B cell (primary cell): ENCODE data around the gene CSN3. TPM values are rescaled to one million over a fixed set of nuclear protein-coding genes. Genes with fewer than 3 reads are reported as not detected.

Experiments
- ATAC-seq: fragments of 200-7000 bp; cut with Tn5 transposase; one replicate; pipeline ENCODE4 v1.10.0; 2021; ENCODE audit warnings: low read depth, mild to moderate bottlenecking, moderate number of reproducible peaks, moderate library complexity
- CTCF ChIA-PET: fragments of 350-600 bp; sonication (Branson Sonifier 250); formaldehyde crosslinking; loops from one replicate; lab custom pipeline; 2021; ENCODE audit warnings: antibody characterized with exemption, inconsistent platforms; lab: Charles Lee
- POLR2A ChIA-PET: fragments of 350-600 bp; sonication (Branson Sonifier 250); formaldehyde crosslinking; loops from one replicate; lab custom pipeline; 2021; ENCODE audit warnings: antibody characterized with exemption; lab: Charles Lee
- DNase-seq: peaks from one replicate; pipeline ENCODE4 v3.0.0; 2013
- H2AFZ ChIP-seq: 2 replicates; pipeline ENCODE4 v1.6.1; 2012; ENCODE audit warnings: mild to moderate bottlenecking, low read depth, low read length; ENCODE audit not compliant: insufficient read depth, poor library complexity, severe bottlenecking
- H3K27ac ChIP-seq, 2 donors: 1 replicate in 1 of 2; 2 replicates in 1 of 2; pipeline ENCODE4 v1.5.1; 2012 to 2013; ENCODE audit warnings: low read length in 2 of 2, mild to moderate bottlenecking in 2 of 2, moderate library complexity in 1 of 2
- H3K27me3 ChIP-seq, 4 experiments: fragments of 200-600 bp in 1 of 4; sonication (generic) in 1 of 4; replicated peaks in 1 of 4; 1 replicate in 2 of 4; 2 replicates in 2 of 4; pipeline versions ENCODE4 v1.6.1 to v1.7.0; 2013 to 2016; ENCODE audit warnings: low read length in 3 of 4, mild to moderate bottlenecking in 2 of 4, mixed read lengths in 1 of 4, moderate library complexity in 1 of 4; ENCODE audit not compliant: insufficient read depth in 4 of 4, control insufficient read depth in 3 of 4; ENCODE audit errors: control extremely low read depth in 1 of 4
- H3K36me3 ChIP-seq, 2 experiments: replicated peaks in 1 of 2; 1 replicate in 1 of 2; 2 replicates in 1 of 2; pipeline versions ENCODE4 v1.6.1 to v1.7.1; 2013; ENCODE audit warnings: low read length in 1 of 2; ENCODE audit not compliant: insufficient read depth in 2 of 2, control insufficient read depth in 1 of 2; ENCODE audit errors: control extremely low read depth in 1 of 2, extremely low read depth in 1 of 2
- H3K4me1 ChIP-seq, 2 donors: fragments of 200-600 bp in 1 of 2; sonication (generic) in 1 of 2; 1 replicate in 1 of 2; 2 replicates in 1 of 2; pipeline versions ENCODE4 v1.5.1 to v1.6.1; 2013 to 2017; ENCODE audit warnings: low read length in 2 of 2; ENCODE audit not compliant: control insufficient read depth in 2 of 2, insufficient read depth in 2 of 2
- H3K4me2 ChIP-seq: replicated peaks from 2 replicates; pipeline ENCODE3; 2012; ENCODE audit warnings: mild to moderate bottlenecking, low read depth, low read length; ENCODE audit not compliant: poor library complexity, severe bottlenecking
- H3K4me3 ChIP-seq, 5 experiments: fragments of 200-600 bp in 1 of 5; sonication (generic) in 1 of 5; 1 replicate in 3 of 5; 2 replicates in 2 of 5; pipeline versions ENCODE4 v1.5.1 to v1.7.0; 2011 to 2016; ENCODE audit warnings: low read length in 4 of 5, mild to moderate bottlenecking in 4 of 5, low read depth in 2 of 5, control low read depth in 1 of 5, moderate library complexity in 1 of 5; ENCODE audit not compliant: insufficient read depth in 1 of 5; ENCODE audit errors: control extremely low read depth in 1 of 5, extremely low read depth in 1 of 5
- H3K79me2 ChIP-seq: fragments of 200-600 bp; sonication (generic); one replicate; pipeline ENCODE4 v1.6.0; 2016; ENCODE audit warnings: low read length; ENCODE audit not compliant: control insufficient read depth, insufficient read depth
- H3K9ac ChIP-seq: fragments of 200-600 bp; sonication (generic); 2 replicates; pipeline ENCODE4 v1.6.1; 2017; ENCODE audit warnings: mild to moderate bottlenecking, low read length, moderate library complexity
- H3K9me3 ChIP-seq, 3 donors: one replicate each; pipeline versions ENCODE4 v1.6.1 to v1.7.1; 2013; ENCODE audit warnings: low read length in 2 of 3; ENCODE audit not compliant: control insufficient read depth in 2 of 3, insufficient read depth in 1 of 3; ENCODE audit errors: control extremely low read depth in 1 of 3
- H4K20me1 ChIP-seq: 2 replicates; pipeline ENCODE4 v1.6.0; 2012; ENCODE audit warnings: mild to moderate bottlenecking, low read length; ENCODE audit not compliant: insufficient read depth, control insufficient read depth, poor library complexity, severe bottlenecking
- H3K27ac Mint-ChIP-seq: one replicate; pipeline ENCODE4 v1.8.0; 2021; ENCODE audit warnings: mixed read lengths
- H3K27me3 Mint-ChIP-seq: one replicate; pipeline ENCODE4 v1.8.0; 2021; ENCODE audit warnings: mixed read lengths
- H3K4me1 Mint-ChIP-seq: one replicate; pipeline ENCODE4 v1.8.0; 2021; ENCODE audit warnings: mixed read lengths
- H3K4me3 Mint-ChIP-seq: one replicate; pipeline ENCODE4 v1.8.0; 2021; ENCODE audit warnings: mixed read lengths
- H3K9me3 Mint-ChIP-seq: one replicate; pipeline ENCODE4 v1.8.0; 2022; ENCODE audit warnings: mixed read lengths; ENCODE audit not compliant: insufficient read depth
- EZH2 ChIP-seq: IDR thresholded peaks from 2 replicates; pipeline ENCODE4 v1.6.1; 2012; ENCODE audit warnings: borderline replicate concordance, low read depth, mild to moderate bottlenecking, moderate library complexity, low read length; ENCODE audit not compliant: insufficient read depth, poor library complexity, severe bottlenecking
- WGBS: methylation state at CpG from one replicate; pipeline ENCODE4 v1.1.5; 2013; ENCODE audit warnings: missing lambda C conversion rate; ENCODE audit not compliant: insufficient coverage; 5-methylcytosine and 5-hydroxymethylcytosine counted together
- intact Hi-C: fragments of 100-400 bp; cut with micrococcal nuclease; formaldehyde crosslinking; loops from one replicate; pipeline ENCODE4 v1.10.0; 2022
- polyA plus RNA-seq: library from polyadenylated mRNA; depleted of rRNA; stranded (reverse); fragments of >200 nt; gene quantifications from 2 replicates; pipeline ENCODE4 v1.2.3, GENCODE V29; 2012
- total RNA-seq, 2 donors: library from RNA; stranded (reverse); fragments of 120-200 nt in 1 of 2; gene quantifications; 1 replicate in 1 of 2; 2 replicates in 1 of 2; pipeline versions ENCODE4 v1.2.3 to v1.2.4, GENCODE V29; 2013 to 2022
- TF ChIP-seq, protein P1 (sequence below): fragments of 200-600 bp; IDR thresholded peaks from one replicate; pipeline ENCODE4 v1.8.0; 2022; ENCODE audit warnings: antibody characterized with exemption, mild to moderate bottlenecking

Gene CSN3
- total and polyA plus RNA-seq, 2 donors (not counting 1 experiment from before 2014, with no cell fraction given), result not detected

DNA sequence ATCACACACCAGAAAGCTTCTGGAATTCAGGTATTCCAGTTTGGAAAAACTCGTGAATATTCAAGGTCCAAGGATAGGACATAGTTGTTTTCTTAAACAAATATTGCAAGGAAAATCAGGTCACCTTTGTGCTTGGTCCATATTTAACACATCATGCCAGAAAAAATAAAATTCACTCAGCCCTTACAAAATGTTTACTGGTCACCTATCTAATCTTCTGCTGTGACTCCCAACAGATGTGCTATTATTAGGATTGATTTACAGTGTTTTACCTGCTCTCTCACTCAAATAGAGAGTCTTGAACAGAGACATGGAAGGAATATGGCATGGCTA, 9.5 kb downstream of the CSN3 start:
- Mint-ChIP-seq H3K27me3 (no peaks in the 10 kb centered on the region), H3K4me1 (no peaks in the 10 kb centered on the region), H3K9me3 (no peaks in the 10 kb centered on the region), H3K4me3 (no peak overlapping the region), H3K27ac (no peak overlapping the region)
- H2AFZ ChIP-seq, result no peak overlapping the region
- DNase-seq (no peak), ATAC-seq (no peak)
- H3K36me3 ChIP-seq, result no peaks in the 10 kb centered on the region
- H3K9me3 ChIP-seq, result no peaks in the 10 kb centered on the region
- no peaks in the 10 kb centered on the region for H3K4me1 ChIP-seq
- no peaks in the 10 kb centered on the region for H3K27me3 ChIP-seq
- no peak overlapping the region for H3K27ac ChIP-seq
- POLR2A ChIA-PET, result no interaction called here
- H3K79me2 ChIP-seq, result no peaks in the 10 kb centered on the region
- intact Hi-C loops, result no loop called here
- CTCF ChIA-PET, result no interaction called here
- no peaks in the 10 kb centered on the region for H4K20me1 ChIP-seq
- H3K4me3 ChIP-seq, result no peak overlapping the region
- TF ChIP-seq, protein P1, sequence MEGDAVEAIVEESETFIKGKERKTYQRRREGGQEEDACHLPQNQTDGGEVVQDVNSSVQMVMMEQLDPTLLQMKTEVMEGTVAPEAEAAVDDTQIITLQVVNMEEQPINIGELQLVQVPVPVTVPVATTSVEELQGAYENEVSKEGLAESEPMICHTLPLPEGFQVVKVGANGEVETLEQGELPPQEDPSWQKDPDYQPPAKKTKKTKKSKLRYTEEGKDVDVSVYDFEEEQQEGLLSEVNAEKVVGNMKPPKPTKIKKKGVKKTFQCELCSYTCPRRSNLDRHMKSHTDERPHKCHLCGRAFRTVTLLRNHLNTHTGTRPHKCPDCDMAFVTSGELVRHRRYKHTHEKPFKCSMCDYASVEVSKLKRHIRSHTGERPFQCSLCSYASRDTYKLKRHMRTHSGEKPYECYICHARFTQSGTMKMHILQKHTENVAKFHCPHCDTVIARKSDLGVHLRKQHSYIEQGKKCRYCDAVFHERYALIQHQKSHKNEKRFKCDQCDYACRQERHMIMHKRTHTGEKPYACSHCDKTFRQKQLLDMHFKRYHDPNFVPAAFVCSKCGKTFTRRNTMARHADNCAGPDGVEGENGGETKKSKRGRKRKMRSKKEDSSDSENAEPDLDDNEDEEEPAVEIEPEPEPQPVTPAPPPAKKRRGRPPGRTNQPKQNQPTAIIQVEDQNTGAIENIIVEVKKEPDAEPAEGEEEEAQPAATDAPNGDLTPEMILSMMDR, result no peak
- TF ChIP-seq EZH2, result no peak
- no peak overlapping the region for H3K9ac ChIP-seq
- H3K4me2 ChIP-seq, result no peak overlapping the region
- no CpG with 5 or more reads among the region's 1 CpG for WGBS

DNA sequence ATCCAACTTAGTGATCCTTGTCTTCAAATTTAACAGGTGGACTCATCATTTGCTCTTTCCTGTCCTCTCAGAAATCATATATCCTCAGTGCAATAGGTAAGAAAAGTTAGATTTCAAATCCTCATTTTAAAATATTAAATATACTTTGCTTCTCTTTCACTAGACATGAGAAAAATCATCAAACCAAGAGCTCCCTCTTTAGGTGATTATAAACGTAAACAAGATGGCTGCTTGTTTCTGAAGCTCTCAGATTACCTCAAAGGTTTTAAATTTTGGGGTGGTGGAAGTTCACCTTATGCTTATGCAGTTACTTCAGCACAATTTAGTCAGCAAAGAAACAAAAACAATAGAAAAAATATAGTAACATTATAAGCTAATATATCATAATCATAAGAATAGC, 27.3 kb downstream of the CSN3 start:
- no peaks in the 10 kb centered on the region for H3K9me3 ChIP-seq
- no CpG with 5 or more reads among the region's 1 CpG for WGBS
- H3K9ac ChIP-seq, result no peak overlapping the region
- no peaks in the 10 kb centered on the region for H3K4me1 ChIP-seq
- ATAC-seq, result no peak
- H3K27me3 Mint-ChIP-seq, result no peaks in the 10 kb centered on the region
- no peak overlapping the region for H3K27ac ChIP-seq
- DNase-seq, result no peak
- no peak overlapping the region for H3K27ac Mint-ChIP-seq
- no peaks in the 10 kb centered on the region for H3K27me3 ChIP-seq
- no peaks in the 10 kb centered on the region for H3K4me1 Mint-ChIP-seq
- H3K79me2 ChIP-seq, result no peaks in the 10 kb centered on the region
- H3K4me2 ChIP-seq, result no peak overlapping the region
- ChIA-PET POLR2A (no interaction called here), CTCF (no interaction called here)
- H3K4me3 Mint-ChIP-seq, result no peak overlapping the region
- no peak for TF ChIP-seq EZH2
- TF ChIP-seq, protein P1, result no peak
- no peaks in the 10 kb centered on the region for H3K9me3 Mint-ChIP-seq
- no peak overlapping the region for H3K4me3 ChIP-seq
- no peaks in the 10 kb centered on the region for H3K36me3 ChIP-seq
- no peak overlapping the region for H2AFZ ChIP-seq
- H4K20me1 ChIP-seq, result no peaks in the 10 kb centered on the region
- intact Hi-C loops, result no loop called here
